ENCODE data around the gene EMILIN2.

EMILIN2 gene

GRCh38 chr18:2894131-2894840 is 47.5 kb downstream of the EMILIN2 start:
- no peak for DNase-seq (ENCODE audit: low read depth, low spot score)
- in situ Hi-C loops (cut with HindIII; ENCODE audit: low sequenced_read_pairs) = no loop called here
- H3K4me3 ChIP-seq (ENCODE audit: low read depth, low read length) = no peak overlapping the region
- TF ChIP-seq CTCF (IDR thresholded peaks at IDR 0.05; ENCODE audit: low read depth, low read length) = no peak

GRCh38 chr18:2894841-2895370 is 48.1 kb downstream of the EMILIN2 start:
- no peak for DNase-seq (ENCODE audit: low read depth, low spot score)
- in situ Hi-C loops (cut with HindIII; ENCODE audit: low sequenced_read_pairs) = no loop called here
- no peak for TF ChIP-seq CTCF (IDR thresholded peaks at IDR 0.05; ENCODE audit: low read depth, low read length)
- H3K4me3 ChIP-seq (ENCODE audit: low read depth, low read length) = no peak overlapping the region

- TF ChIP-seq CTCF (IDR thresholded peaks at IDR 0.05; ENCODE audit: low read depth, low read length) = no peak
- in situ Hi-C loops (cut with HindIII; ENCODE audit: low sequenced_read_pairs) = no loop called here
- DNase-seq (ENCODE audit: low read depth, low spot score) = no peak
- no peak overlapping the region for H3K4me3 ChIP-seq (ENCODE audit: low read depth, low read length)
These were observed 48.6 kb downstream of the EMILIN2 start for GRCh38 chr18:2895391-2895790.

- DNase-seq (ENCODE audit: low read depth, low spot score) = no peak
- no peak overlapping the region for H3K4me3 ChIP-seq (ENCODE audit: low read depth, low read length)
- no peak for TF ChIP-seq CTCF (IDR thresholded peaks at IDR 0.05; ENCODE audit: low read depth, low read length)
- in situ Hi-C loops (cut with HindIII; ENCODE audit: low sequenced_read_pairs) = no loop called here
These were observed 50.2 kb downstream of the EMILIN2 start for GRCh38 chr18:2896990-2897389.

GRCh38 chr18:2897448-2898185 is 50.8 kb downstream of the EMILIN2 start:
- in situ Hi-C loops (cut with HindIII; ENCODE audit: low sequenced_read_pairs) = no loop called here
- no peak for DNase-seq (ENCODE audit: low read depth, low spot score)

GRCh38 chr18:2898186-2898640 is 51.4 kb downstream of the EMILIN2 start:
- DNase-seq (ENCODE audit: low read depth, low spot score) = peak; percentile 54
- TF ChIP-seq CTCF (IDR thresholded peaks at IDR 0.05; ENCODE audit: low read depth, low read length) = no peak
- H3K4me3 ChIP-seq (ENCODE audit: low read depth, low read length) = no peak overlapping the region
- in situ Hi-C loops (cut with HindIII; ENCODE audit: low sequenced_read_pairs) = no loop called here

More at GRCh38 chr18:2897448-2898185, 50.8 kb downstream of the EMILIN2 start:
- no peak for TF ChIP-seq CTCF (IDR thresholded peaks at IDR 0.05; ENCODE audit: low read depth, low read length)
- H3K4me3 ChIP-seq (ENCODE audit: low read depth, low read length) = no peak overlapping the region
